HepG2 (cell line): ENCODE data around the gene SRP14. TPM values are rescaled to one million over a fixed set of nuclear protein-coding genes. Genes with fewer than 3 reads are reported as not detected.
A peak's percentile ranks its signal among the peaks of the same experiment; 100 is the strongest.

Experiments used
- FOXO1 ChIP-seq: sonication (generic); formaldehyde crosslinking; IDR thresholded peaks from 2 replicates; pipeline ENCODE4 v1.4.0; 2020; ENCODE audit warnings: missing genetic modification reagents
- KDM6A ChIP-seq: IDR thresholded peaks from 2 replicates; pipeline ENCODE4 v1.6.1; 2016; ENCODE audit warnings: low read depth
- KMT2B ChIP-seq: IDR thresholded peaks from 2 replicates; pipeline ENCODE4 v1.6.1; 2016; ENCODE audit warnings: missing genetic modification reagents, missing compliant biosample characterization
- MTF1 ChIP-seq: sonication (generic); formaldehyde crosslinking; IDR thresholded peaks from 2 replicates; pipeline ENCODE4 v1.5.0; 2020; ENCODE audit warnings: missing genetic modification reagents
- SATB2 ChIP-seq: sonication (generic); formaldehyde crosslinking; IDR thresholded peaks from 2 replicates; pipeline ENCODE4 v1.5.0; 2020; ENCODE audit warnings: missing genetic modification reagents
- SRSF9 ChIP-seq: fragments of 200-400 bp; formaldehyde crosslinking; IDR thresholded peaks from 2 replicates; pipeline ENCODE4 v1.6.1; 2018; ENCODE audit warnings: borderline replicate concordance, mild to moderate bottlenecking, low read depth, low read length; ENCODE audit not compliant: insufficient read depth, poor library complexity, severe bottlenecking
- TCF7 ChIP-seq: sonication (generic); IDR thresholded peaks from 2 replicates; pipeline ENCODE4 v1.6.1; 2016; ENCODE audit warnings: antibody characterized with exemption, low read depth
- WIZ ChIP-seq: sonication (generic); formaldehyde crosslinking; IDR thresholded peaks from 2 replicates; pipeline ENCODE4 v1.5.1; 2020; ENCODE audit warnings: mild to moderate bottlenecking, missing genetic modification reagents
- ZBTB1 ChIP-seq: sonication (generic); formaldehyde crosslinking; IDR thresholded peaks from 2 replicates; pipeline ENCODE4 v1.4.0; 2020; ENCODE audit warnings: missing genetic modification reagents, borderline replicate concordance
- ZKSCAN5 ChIP-seq: sonication (generic); formaldehyde crosslinking; IDR thresholded peaks from 2 replicates; pipeline ENCODE4 v1.5.1; 2020; ENCODE audit warnings: mild to moderate bottlenecking, missing genetic modification reagents
- ZNF350 ChIP-seq: sonication (generic); formaldehyde crosslinking; IDR thresholded peaks from 2 replicates; pipeline ENCODE4 v1.4.0; 2020; ENCODE audit warnings: mild to moderate bottlenecking, low read depth, missing genetic modification reagents, borderline replicate concordance
- ZNF543 ChIP-seq: sonication (generic); formaldehyde crosslinking; IDR thresholded peaks from 2 replicates; pipeline ENCODE4 v1.4.0; 2020; ENCODE audit warnings: mild to moderate bottlenecking, missing genetic modification reagents
- ZNF619 ChIP-seq: sonication (generic); formaldehyde crosslinking; IDR thresholded peaks from 2 replicates; pipeline ENCODE4 v1.4.0; 2020; ENCODE audit warnings: mild to moderate bottlenecking, missing genetic modification reagents
- ZNF761 ChIP-seq: sonication (generic); formaldehyde crosslinking; conservative IDR thresholded peaks from 2 replicates; pipeline ENCODE4 v1.4.0; 2020; ENCODE audit warnings: mild to moderate bottlenecking, missing genetic modification reagents
- polyA plus RNA-seq, 8 experiments: library from polyadenylated mRNA; depleted of rRNA in 3 of 8; stranded (reverse) in 7 of 8; unstranded in 1 of 8; fragments of >200 nt; fragmentation: Illumina TruSeq in 4 of 8; extraction: Trizol in 4 of 8; gene quantifications; 2 replicates each; pipeline versions ENCODE4 v1.2.1 to v1.2.3, GENCODE V29; 2011 to 2016; ENCODE audit warnings: low read depth in 4 of 8, missing spikeins in 1 of 8, mixed read lengths in 1 of 8; ENCODE audit not compliant: insufficient read depth in 1 of 8
- total RNA-seq, 5 experiments: library from RNA; depleted of rRNA; stranded (reverse); fragments of >200 nt; fragmentation: Illumina TruSeq; extraction: Trizol; gene quantifications; 2 replicates each; pipeline ENCODE4 v1.2.3, GENCODE V29; 2016; ENCODE audit warnings: low read depth in 1 of 5
- TF ChIP-seq, protein P1 (sequence below): sonication (generic); formaldehyde crosslinking; IDR thresholded peaks from 2 replicates; pipeline ENCODE4 v1.4.0; 2020; ENCODE audit warnings: mild to moderate bottlenecking, missing genetic modification reagents
- TF ChIP-seq, protein P2 (sequence below): IDR thresholded peaks from 2 replicates; pipeline ENCODE4 v1.6.1; 2012; ENCODE audit warnings: low read depth, low read length, improper control_type of control experiment
- TF ChIP-seq, protein P3 (sequence below): sonication (generic); formaldehyde crosslinking; IDR thresholded peaks from 2 replicates; pipeline ENCODE4 v1.5.1; 2020; ENCODE audit warnings: missing genetic modification reagents, mild to moderate bottlenecking, borderline replicate concordance
- TF ChIP-seq, protein P4 (sequence below): sonication (generic); formaldehyde crosslinking; conservative IDR thresholded peaks from 2 replicates; pipeline ENCODE4 v1.5.0; 2020; ENCODE audit warnings: missing genetic modification reagents
- TF ChIP-seq, protein P5 (sequence below): sonication (generic); formaldehyde crosslinking; IDR thresholded peaks from 2 replicates; pipeline ENCODE4 v1.4.0; 2020; ENCODE audit warnings: mild to moderate bottlenecking, missing genetic modification reagents
- TF ChIP-seq, protein P6 (sequence below): sonication (generic); formaldehyde crosslinking; IDR thresholded peaks from 2 replicates; pipeline ENCODE4 v1.5.0; 2020; ENCODE audit warnings: missing genetic modification reagents

The SRP14 gene
- total and polyA plus RNA-seq, 2 of the 13 experiments (the other 11 are each of a cell fraction or from before 2014, with no cell fraction given): 208 to 356 TPM

DNA sequence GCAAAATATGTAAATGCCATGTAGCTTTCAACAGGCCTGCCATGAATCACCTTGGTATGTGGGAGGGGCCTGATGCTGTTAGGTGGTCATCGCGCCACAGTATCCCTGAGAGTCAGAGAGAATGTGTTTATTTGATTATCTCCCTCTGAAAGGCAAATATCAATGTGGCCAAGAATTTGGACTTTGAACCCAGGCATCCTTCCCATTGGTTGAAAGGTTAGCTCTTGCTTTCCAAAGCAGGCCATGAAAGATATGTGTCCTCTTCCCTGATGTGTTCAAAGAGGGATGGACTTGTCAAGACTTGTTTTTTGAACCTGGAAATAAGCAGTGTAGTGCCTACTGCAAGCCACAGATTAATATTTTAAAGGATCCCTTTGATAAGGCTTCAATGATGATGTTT, 36.7 kb downstream of the SRP14 start (continued):
- TF ChIP-seq, protein P1, sequence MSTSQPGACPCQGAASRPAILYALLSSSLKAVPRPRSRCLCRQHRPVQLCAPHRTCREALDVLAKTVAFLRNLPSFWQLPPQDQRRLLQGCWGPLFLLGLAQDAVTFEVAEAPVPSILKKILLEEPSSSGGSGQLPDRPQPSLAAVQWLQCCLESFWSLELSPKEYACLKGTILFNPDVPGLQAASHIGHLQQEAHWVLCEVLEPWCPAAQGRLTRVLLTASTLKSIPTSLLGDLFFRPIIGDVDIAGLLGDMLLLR (CRISPR knock-in tag): no peak
- peak; percentile 90 for TF ChIP-seq FOXO1 (CRISPR knock-in tag)
- TF ChIP-seq ZBTB1 (CRISPR knock-in tag): no peak
- TF ChIP-seq SRSF9: no peak
- TF ChIP-seq, protein P2, sequence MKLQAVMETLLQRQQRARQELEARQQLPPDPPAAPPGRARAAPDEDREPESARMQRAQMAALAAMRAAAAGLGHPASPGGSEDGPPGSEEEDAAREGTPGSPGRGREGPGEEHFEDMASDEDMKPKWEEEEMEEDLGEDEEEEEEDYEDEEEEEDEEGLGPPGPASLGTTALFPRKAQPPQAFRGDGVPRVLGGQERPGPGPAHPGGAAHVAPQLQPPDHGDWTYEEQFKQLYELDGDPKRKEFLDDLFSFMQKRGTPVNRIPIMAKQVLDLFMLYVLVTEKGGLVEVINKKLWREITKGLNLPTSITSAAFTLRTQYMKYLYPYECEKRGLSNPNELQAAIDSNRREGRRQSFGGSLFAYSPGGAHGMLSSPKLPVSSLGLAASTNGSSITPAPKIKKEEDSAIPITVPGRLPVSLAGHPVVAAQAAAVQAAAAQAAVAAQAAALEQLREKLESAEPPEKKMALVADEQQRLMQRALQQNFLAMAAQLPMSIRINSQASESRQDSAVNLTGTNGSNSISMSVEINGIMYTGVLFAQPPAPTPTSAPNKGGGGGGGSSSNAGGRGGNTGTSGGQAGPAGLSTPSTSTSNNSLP: peak; percentile 93
- TF ChIP-seq ZNF350 (CRISPR knock-in tag): no peak
- TF ChIP-seq, protein P3, sequence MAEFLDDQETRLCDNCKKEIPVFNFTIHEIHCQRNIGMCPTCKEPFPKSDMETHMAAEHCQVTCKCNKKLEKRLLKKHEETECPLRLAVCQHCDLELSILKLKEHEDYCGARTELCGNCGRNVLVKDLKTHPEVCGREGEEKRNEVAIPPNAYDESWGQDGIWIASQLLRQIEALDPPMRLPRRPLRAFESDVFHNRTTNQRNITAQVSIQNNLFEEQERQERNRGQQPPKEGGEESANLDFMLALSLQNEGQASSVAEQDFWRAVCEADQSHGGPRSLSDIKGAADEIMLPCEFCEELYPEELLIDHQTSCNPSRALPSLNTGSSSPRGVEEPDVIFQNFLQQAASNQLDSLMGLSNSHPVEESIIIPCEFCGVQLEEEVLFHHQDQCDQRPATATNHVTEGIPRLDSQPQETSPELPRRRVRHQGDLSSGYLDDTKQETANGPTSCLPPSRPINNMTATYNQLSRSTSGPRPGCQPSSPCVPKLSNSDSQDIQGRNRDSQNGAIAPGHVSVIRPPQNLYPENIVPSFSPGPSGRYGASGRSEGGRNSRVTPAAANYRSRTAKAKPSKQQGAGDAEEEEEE: no peak
- TF ChIP-seq KDM6A (CRISPR knock-in tag): peak; percentile 90
- TF ChIP-seq, protein P4, sequence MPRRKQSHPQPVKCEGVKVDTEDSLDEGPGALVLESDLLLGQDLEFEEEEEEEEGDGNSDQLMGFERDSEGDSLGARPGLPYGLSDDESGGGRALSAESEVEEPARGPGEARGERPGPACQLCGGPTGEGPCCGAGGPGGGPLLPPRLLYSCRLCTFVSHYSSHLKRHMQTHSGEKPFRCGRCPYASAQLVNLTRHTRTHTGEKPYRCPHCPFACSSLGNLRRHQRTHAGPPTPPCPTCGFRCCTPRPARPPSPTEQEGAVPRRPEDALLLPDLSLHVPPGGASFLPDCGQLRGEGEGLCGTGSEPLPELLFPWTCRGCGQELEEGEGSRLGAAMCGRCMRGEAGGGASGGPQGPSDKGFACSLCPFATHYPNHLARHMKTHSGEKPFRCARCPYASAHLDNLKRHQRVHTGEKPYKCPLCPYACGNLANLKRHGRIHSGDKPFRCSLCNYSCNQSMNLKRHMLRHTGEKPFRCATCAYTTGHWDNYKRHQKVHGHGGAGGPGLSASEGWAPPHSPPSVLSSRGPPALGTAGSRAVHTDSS (CRISPR knock-in tag): no peak
- TF ChIP-seq ZNF761: 0 out of 2 replicates have a peak, but pooled peaks have one; percentile 32
- TF ChIP-seq, protein P5, sequence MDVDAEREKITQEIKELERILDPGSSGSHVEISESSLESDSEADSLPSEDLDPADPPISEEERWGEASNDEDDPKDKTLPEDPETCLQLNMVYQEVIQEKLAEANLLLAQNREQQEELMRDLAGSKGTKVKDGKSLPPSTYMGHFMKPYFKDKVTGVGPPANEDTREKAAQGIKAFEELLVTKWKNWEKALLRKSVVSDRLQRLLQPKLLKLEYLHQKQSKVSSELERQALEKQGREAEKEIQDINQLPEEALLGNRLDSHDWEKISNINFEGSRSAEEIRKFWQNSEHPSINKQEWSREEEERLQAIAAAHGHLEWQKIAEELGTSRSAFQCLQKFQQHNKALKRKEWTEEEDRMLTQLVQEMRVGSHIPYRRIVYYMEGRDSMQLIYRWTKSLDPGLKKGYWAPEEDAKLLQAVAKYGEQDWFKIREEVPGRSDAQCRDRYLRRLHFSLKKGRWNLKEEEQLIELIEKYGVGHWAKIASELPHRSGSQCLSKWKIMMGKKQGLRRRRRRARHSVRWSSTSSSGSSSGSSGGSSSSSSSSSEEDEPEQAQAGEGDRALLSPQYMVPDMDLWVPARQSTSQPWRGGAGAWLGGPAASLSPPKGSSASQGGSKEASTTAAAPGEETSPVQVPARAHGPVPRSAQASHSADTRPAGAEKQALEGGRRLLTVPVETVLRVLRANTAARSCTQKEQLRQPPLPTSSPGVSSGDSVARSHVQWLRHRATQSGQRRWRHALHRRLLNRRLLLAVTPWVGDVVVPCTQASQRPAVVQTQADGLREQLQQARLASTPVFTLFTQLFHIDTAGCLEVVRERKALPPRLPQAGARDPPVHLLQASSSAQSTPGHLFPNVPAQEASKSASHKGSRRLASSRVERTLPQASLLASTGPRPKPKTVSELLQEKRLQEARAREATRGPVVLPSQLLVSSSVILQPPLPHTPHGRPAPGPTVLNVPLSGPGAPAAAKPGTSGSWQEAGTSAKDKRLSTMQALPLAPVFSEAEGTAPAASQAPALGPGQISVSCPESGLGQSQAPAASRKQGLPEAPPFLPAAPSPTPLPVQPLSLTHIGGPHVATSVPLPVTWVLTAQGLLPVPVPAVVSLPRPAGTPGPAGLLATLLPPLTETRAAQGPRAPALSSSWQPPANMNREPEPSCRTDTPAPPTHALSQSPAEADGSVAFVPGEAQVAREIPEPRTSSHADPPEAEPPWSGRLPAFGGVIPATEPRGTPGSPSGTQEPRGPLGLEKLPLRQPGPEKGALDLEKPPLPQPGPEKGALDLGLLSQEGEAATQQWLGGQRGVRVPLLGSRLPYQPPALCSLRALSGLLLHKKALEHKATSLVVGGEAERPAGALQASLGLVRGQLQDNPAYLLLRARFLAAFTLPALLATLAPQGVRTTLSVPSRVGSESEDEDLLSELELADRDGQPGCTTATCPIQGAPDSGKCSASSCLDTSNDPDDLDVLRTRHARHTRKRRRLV: no peak
- no peak for TF ChIP-seq ZNF619 (CRISPR knock-in tag)
- TF ChIP-seq ZNF543: no peak
- no peak for TF ChIP-seq WIZ (CRISPR knock-in tag)
- TF ChIP-seq TCF7: 0 out of 2 replicates have a peak, but pooled peaks have one; percentile 24
- TF ChIP-seq MTF1 (CRISPR knock-in tag): no peak
- no peak for TF ChIP-seq KMT2B
- no peak for TF ChIP-seq SATB2 (CRISPR knock-in tag)
- TF ChIP-seq ZKSCAN5 (CRISPR knock-in tag): no peak
- TF ChIP-seq, protein P6, sequence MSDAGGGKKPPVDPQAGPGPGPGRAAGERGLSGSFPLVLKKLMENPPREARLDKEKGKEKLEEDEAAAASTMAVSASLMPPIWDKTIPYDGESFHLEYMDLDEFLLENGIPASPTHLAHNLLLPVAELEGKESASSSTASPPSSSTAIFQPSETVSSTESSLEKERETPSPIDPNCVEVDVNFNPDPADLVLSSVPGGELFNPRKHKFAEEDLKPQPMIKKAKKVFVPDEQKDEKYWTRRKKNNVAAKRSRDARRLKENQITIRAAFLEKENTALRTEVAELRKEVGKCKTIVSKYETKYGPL (CRISPR knock-in tag): no peak
